HG02610 (cell line): ENCODE results near the gene EEF1AKMT4.

Experiments used
- ATAC-seq: cut with Tn5 transposase; IDR thresholded peaks from one replicate; pipeline ENCODE4 v1.9.1; 2021; ENCODE audit warnings: mild to moderate bottlenecking, moderate library complexity; ENCODE audit not compliant: unreplicated experiment

The EEF1AKMT4 gene

DNA sequence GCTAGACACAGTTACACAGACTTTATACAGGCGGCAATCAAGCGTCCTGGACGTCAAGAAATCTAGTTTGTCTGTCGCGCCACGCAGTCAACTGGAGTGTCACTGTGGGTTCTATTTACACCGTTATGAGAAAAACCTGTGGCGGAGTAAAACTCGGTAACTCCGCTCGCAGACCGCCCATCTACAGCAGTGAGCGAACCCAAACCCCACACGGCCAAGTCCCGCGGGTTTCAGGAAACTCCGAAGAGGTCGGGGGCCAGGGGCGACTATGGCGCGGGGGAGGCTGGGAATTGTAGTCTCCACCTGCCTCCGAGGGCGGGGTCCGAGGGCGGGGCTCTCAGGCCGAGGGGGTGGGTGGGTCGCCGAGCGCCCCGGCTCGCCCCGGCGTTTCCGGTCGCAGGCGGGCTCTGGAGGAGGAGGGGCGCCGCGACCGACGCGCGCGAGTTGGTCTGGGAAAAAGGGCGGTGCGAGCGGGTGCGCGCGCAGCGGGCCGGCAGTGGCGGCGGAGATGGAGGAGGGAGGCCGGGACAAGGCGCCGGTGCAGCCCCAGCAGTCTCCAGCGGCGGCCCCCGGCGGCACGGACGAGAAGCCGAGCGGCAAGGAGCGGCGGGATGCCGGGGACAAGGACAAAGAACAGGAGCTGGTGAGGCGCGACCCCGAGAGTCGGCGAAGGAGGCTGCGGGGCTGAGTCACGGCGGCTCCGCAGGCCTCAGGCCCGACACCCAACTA, 49.5 kb downstream of the EEF1AKMT4 start, which contains the start of gene PSMD2:
TSS of gene PSMD2 (plus strand) at position 483 of the 729 bp plus-strand sequence. CDS start at position 509, 26 bp downstream.
- peak; percentile 95 for ATAC-seq

GRCh38 chr3:184299488-184300377, 50.3 kb downstream of the EEF1AKMT4 start:
- no peak for ATAC-seq

GRCh38 chr3:184300378-184300720, 50.9 kb downstream of the EEF1AKMT4 start:
- ATAC-seq = no peak

GRCh38 chr3:184305577-184305976, 56.1 kb downstream of the EEF1AKMT4 start:
- no peak for ATAC-seq

GRCh38 chr3:184306341-184306972, 57.0 kb downstream of the EEF1AKMT4 start:
- ATAC-seq = no peak

DNA sequence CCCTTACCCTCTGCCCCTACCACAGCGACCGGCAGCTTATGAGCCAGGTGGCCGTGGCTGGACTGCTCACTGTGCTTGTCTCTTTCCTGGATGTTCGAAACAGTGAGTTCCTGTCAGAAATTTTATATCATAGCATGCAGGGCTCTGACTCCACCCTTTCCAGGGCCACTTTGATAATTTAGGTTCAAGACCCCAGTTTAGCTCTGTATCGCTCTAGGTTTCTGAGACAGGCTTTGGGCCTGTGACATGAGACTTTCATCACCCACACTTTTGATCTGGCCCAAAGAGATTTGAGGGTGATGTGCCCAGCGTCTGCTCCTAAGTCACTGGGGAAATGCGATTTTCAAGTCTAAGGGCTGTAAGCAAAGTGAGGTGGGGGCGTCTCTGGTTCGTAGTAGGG, 58.4 kb downstream of the EEF1AKMT4 start:
- ATAC-seq = no peak
